ENCODE data around the gene ARHGAP45.

ARHGAP45 gene

DNA sequence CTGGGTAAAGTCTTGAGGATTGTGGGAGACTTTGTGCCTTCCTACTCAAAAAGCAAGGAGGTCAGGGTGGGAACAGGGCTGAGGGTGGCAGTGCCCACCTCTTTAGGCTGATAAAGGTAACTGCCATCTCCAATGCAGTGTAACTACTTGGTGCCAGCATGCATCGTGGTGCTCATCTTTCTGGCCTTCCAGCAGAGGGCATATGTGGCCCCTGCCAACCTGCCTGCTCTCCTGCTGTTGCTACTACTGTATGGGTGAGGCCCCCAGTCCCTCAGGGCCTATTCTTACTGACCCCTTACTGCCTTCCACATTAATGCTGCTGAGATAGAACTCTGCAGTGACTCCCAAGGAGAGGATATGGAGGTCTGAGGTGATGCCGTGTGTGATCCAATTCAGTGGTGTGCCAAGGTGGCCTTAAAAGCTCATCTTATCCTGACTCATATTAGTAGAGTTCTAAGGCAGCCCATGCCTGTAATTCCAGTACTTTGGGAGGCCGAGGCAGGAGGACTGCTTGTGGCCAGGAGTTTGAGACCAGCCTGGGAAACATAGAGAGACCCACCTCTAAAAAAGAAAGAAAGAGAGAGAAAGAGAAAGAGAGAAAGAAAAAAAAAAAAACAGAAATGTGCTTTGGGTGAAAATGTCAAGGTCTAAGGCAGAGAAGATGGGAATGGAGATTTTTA is 9.7 kb upstream of the ARHGAP45 start:
- no peak for TF ChIP-seq TAF1 (IDR thresholded peaks at IDR 0.05; ENCODE audit: borderline replicate concordance, low read depth, low read length)
- no peak for TF ChIP-seq POLR2AphosphoS5 (IDR thresholded peaks at IDR 0.05; ENCODE audit: low read depth, low read length)
- no peak for TF ChIP-seq POLR2A (IDR thresholded peaks at IDR 0.05; ENCODE audit: low read depth, low read length)
- DNase-seq (ENCODE audit: insufficient read length): no peak
- FAIRE-seq: peak; percentile 56

- DNase-seq (ENCODE audit: insufficient read length): no peak
- TF ChIP-seq POLR2A (IDR thresholded peaks at IDR 0.05; ENCODE audit: low read depth, low read length): no peak
- TF ChIP-seq POLR2AphosphoS5 (IDR thresholded peaks at IDR 0.05; ENCODE audit: low read depth, low read length): no peak
- no peak for TF ChIP-seq TAF1 (IDR thresholded peaks at IDR 0.05; ENCODE audit: borderline replicate concordance, low read depth, low read length)
- FAIRE-seq: no peak
Measured at GRCh38 chr19:1058112-1058511, 8.9 kb upstream of the ARHGAP45 start.

DNA sequence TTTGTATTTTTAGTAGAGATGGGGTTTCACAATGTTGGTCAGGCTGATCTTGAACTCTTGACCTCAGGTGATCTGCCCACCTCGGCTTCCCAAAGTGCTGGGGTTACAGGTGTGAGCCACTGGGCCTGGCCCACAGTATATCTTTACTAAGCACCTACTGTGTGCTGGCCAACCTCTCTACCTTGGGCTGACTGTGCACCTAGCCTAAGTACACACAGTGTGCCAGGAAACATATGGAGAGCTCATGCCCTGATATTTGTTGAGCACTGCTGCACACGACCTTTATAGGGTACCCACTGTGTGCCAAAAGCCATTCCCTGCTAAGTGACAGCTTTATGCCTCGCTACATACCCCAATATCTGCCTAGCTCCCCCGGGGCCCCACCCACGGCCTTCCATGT is 6.3 kb upstream of the ARHGAP45 start:
- FAIRE-seq (no peak), DNase-seq (ENCODE audit: insufficient read length) (no peak)
- TF ChIP-seq POLR2AphosphoS5 (IDR thresholded peaks at IDR 0.05; ENCODE audit: low read depth, low read length) (no peak), POLR2A (IDR thresholded peaks at IDR 0.05; ENCODE audit: low read depth, low read length) (no peak)

GRCh38 chr19:1061987-1062386 is 5.0 kb upstream of the ARHGAP45 start:
- no peak for TF ChIP-seq TAF1 (IDR thresholded peaks at IDR 0.05; ENCODE audit: borderline replicate concordance, low read depth, low read length)
- no peak for TF ChIP-seq POLR2A (IDR thresholded peaks at IDR 0.05; ENCODE audit: low read depth, low read length)
- no peak for TF ChIP-seq POLR2AphosphoS5 (IDR thresholded peaks at IDR 0.05; ENCODE audit: low read depth, low read length)
- no peak for DNase-seq (ENCODE audit: insufficient read length)
- FAIRE-seq: no peak

DNA sequence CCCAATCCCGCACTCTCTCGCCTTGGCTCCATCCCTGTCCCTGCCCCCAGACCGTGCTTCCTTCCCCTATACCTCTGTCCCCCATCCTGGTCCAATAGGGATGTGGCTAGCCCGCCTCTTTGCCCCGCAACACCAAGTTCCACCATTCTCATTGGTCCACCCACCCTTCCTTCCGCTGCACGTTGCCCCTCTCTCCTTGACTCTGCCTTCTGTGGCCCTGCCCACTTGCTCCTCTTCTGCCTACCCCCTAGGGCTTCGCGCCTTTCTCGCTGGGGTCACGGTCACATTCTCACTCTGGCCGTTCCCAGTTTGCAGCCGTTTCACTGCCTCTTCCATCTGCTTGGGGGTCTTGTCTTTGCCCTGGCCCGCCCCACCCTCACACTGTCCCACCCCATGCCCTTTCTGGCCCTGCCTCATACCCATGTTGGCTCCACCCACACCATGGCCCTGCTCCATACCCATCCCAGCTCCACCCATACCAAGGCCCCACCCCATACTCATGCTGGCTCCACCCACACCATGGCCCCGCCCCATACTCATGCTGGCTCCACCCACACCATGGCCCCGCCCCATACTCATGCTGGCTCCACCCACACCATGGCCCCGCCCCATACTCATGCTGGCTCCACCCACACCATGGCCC is 4.5 kb upstream of the ARHGAP45 start:
- DNase-seq (ENCODE audit: insufficient read length) (no peak), FAIRE-seq (no peak)
- TF ChIP-seq POLR2A (IDR thresholded peaks at IDR 0.05; ENCODE audit: low read depth, low read length) (no peak), POLR2AphosphoS5 (IDR thresholded peaks at IDR 0.05; ENCODE audit: low read depth, low read length) (no peak)

DNA sequence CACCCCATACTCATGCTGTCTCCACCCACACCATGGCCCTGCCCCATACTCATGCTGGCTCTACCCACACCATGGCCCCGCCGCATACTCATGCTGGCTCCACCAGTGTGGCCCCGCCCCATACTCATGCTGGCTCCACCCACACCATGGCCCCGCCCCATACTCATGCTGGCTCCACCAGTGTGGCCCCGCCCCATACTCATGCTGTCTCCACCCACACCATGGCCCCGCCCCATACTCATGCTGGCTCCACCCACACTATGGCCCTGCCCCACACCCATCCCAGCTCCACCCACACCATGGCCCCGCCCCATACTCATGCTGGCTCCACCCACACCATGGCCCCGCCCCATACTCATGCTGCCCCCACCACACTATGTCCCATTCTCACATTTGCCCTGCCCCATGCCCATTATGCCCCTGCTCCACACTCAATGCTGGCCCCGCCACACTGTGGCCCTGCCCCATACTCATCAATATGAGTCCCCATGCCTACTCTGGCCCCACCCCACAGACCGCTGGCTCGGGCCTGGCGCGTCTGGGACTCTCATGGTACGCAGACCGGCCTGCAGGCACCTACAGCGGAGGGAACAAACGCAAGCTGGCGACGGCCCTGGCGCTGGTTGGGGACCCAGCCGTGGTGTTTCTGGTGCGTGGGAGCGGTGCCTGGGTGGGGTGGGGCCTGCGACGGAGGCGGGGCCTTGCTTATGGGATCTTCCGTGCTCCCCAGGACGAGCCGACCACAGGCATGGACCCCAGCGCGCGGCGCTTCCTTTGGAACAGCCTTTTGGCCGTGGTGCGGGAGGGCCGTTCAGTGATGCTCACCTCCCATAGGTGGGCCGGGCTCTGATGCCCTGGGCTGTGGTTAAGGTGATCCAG is 3.7 kb upstream of the ARHGAP45 start:
- DNase-seq (ENCODE audit: insufficient read length): no peak
- TF ChIP-seq TAF1 (IDR thresholded peaks at IDR 0.05; ENCODE audit: borderline replicate concordance, low read depth, low read length) (no peak), POLR2A (IDR thresholded peaks at IDR 0.05; ENCODE audit: low read depth, low read length) (no peak), POLR2AphosphoS5 (IDR thresholded peaks at IDR 0.05; ENCODE audit: low read depth, low read length) (no peak)
- peak; percentile 95 for FAIRE-seq

- DNase-seq (ENCODE audit: insufficient read length) (no peak), FAIRE-seq (no peak)
- TF ChIP-seq POLR2A (IDR thresholded peaks at IDR 0.05; ENCODE audit: low read depth, low read length) (no peak), POLR2AphosphoS5 (IDR thresholded peaks at IDR 0.05; ENCODE audit: low read depth, low read length) (no peak), TAF1 (IDR thresholded peaks at IDR 0.05; ENCODE audit: borderline replicate concordance, low read depth, low read length) (no peak)
Measured at GRCh38 chr19:1063909-1064660, 2.9 kb upstream of the ARHGAP45 start.

GRCh38 chr19:1064661-1065605 is 2.0 kb upstream of the ARHGAP45 start:
- FAIRE-seq: peak; percentile 94
- peak; percentile 81 for DNase-seq (ENCODE audit: insufficient read length)
- TF ChIP-seq POLR2AphosphoS5 (IDR thresholded peaks at IDR 0.05; ENCODE audit: low read depth, low read length): no peak

- FAIRE-seq: no peak
- no peak for DNase-seq (ENCODE audit: insufficient read length)
Measured at GRCh38 chr19:1065606-1066109, 1.3 kb upstream of the ARHGAP45 start.

GRCh38 chr19:1066251-1066747 is 668 bp upstream of the ARHGAP45 start:
- DNase-seq (ENCODE audit: insufficient read length) (no peak), FAIRE-seq (peak; percentile 67)
- TF ChIP-seq TAF1 (IDR thresholded peaks at IDR 0.05; ENCODE audit: borderline replicate concordance, low read depth, low read length): no peak
- no peak for TF ChIP-seq POLR2AphosphoS5 (IDR thresholded peaks at IDR 0.05; ENCODE audit: low read depth, low read length)
- TF ChIP-seq POLR2A (IDR thresholded peaks at IDR 0.05; ENCODE audit: low read depth, low read length): no peak

More at GRCh38 chr19:1065606-1066109, 1.3 kb upstream of the ARHGAP45 start:
- TF ChIP-seq TAF1 (IDR thresholded peaks at IDR 0.05; ENCODE audit: borderline replicate concordance, low read depth, low read length) (no peak), POLR2AphosphoS5 (IDR thresholded peaks at IDR 0.05; ENCODE audit: low read depth, low read length) (no peak), POLR2A (IDR thresholded peaks at IDR 0.05; ENCODE audit: low read depth, low read length) (no peak)
